Prostate gland (tissue), 2 donors: ENCODE data around the gene NSMCE4A.

ENCODE experiments used
- POLR2A ChIP-seq: fragments of 450-650 bp; IDR thresholded peaks from one replicate; pipeline ENCODE4 v1.6.1; 2016; ENCODE audit warnings: antibody characterized with exemption, mild to moderate bottlenecking
- POLR2AphosphoS5 ChIP-seq: sonication (generic); formaldehyde crosslinking; IDR thresholded peaks from one replicate; pipeline ENCODE4 v1.6.1; 2017; ENCODE audit warnings: antibody characterized with exemption
- TF ChIP-seq, protein P1 (sequence below), 4 experiments: fragments of 200-600 bp in 2 of 4; fragments of 450-650 bp in 2 of 4; sonication (generic) in 2 of 4; IDR thresholded peaks; 1 replicate in 3 of 4; 2 replicates in 1 of 4; pipeline ENCODE4 v1.5.1; 2016 to 2019; ENCODE audit warnings: antibody characterized with exemption in 4 of 4, mild to moderate bottlenecking in 2 of 4, moderate library complexity in 2 of 4

DNA sequence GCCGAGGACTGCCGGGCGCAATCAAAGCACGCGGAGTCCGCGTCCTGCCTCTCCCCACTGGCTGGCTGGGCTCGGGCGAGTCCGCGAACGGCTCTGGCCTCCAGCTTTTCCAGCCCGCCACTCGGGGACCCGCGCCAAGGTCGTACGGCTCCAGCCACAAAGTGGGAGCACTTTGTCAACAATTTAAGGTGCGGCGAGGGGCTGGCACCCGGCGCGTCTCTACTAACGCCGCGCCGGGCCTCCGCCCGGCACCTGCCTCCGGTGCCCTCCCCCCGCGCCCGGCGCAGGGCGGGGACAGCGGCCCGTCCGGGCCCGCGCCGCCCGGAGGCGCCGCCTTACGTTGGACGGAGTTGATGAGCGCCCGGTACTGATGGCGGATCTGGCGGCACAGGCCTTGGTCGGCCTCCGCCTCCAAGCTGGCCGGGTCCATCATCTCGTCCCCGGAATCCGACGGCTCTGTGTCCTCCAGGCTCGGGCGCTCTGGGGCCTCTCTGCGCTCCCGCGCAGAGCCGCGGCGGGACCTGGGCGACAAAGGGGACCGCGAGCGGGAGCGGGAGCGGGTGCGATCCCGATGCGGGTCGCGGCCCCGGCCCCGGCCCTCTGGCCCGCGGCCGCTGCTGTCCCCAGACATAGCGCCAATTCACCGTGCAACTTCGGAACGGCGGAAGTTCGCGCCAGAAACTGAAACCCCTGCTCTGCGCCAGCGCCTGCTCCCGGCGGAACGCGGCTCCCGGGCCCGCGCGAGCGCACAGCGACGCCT is at the start of gene NSMCE4A:
- TF ChIP-seq, protein P1, sequence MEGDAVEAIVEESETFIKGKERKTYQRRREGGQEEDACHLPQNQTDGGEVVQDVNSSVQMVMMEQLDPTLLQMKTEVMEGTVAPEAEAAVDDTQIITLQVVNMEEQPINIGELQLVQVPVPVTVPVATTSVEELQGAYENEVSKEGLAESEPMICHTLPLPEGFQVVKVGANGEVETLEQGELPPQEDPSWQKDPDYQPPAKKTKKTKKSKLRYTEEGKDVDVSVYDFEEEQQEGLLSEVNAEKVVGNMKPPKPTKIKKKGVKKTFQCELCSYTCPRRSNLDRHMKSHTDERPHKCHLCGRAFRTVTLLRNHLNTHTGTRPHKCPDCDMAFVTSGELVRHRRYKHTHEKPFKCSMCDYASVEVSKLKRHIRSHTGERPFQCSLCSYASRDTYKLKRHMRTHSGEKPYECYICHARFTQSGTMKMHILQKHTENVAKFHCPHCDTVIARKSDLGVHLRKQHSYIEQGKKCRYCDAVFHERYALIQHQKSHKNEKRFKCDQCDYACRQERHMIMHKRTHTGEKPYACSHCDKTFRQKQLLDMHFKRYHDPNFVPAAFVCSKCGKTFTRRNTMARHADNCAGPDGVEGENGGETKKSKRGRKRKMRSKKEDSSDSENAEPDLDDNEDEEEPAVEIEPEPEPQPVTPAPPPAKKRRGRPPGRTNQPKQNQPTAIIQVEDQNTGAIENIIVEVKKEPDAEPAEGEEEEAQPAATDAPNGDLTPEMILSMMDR (IDR thresholded peaks at IDR 0.05), result peak in 3 of 4 experiments; percentile 56 to 81 (median 78)
- TF ChIP-seq POLR2A (peak; percentile 43), POLR2AphosphoS5 (peak; percentile 15)
